Endothelial cell of umbilical vein (primary cell): ENCODE measurements around the gene KRTAP3-3. TPM values are rescaled to one million over a fixed set of nuclear protein-coding genes. Genes with fewer than 3 reads are reported as not detected.

ENCODE experiments used
- BruUV-seq: library from RNA; stranded (reverse); fragments of 400-500 nt; replicated peaks from 2 replicates; lab custom pipeline; 2021; lab: Mats Ljungman, UMichigan
- CTCF ChIA-PET: fragments of 300-600, 350-600 bp; sonication (Branson Sonifier 250); formaldehyde crosslinking; loops from one replicate; lab custom pipeline; 2021; ENCODE audit warnings: antibody characterized with exemption, inconsistent platforms; lab: Charles Lee
- POLR2A ChIA-PET: fragments of 300-600, 350-600 bp; sonication (Branson Sonifier 250); formaldehyde crosslinking; loops from one replicate; lab custom pipeline; 2021; ENCODE audit warnings: antibody characterized with exemption, inconsistent platforms; lab: Charles Lee
- DNase-seq: peaks from one replicate; pipeline ENCODE4 v3.0.0-alpha.2; 2011; ENCODE audit warnings: low read depth, low spot score
- FAIRE-seq: peaks from 2 replicates; lab custom pipeline; 2011; peaks lifted over from hg19 to GRCh38; lab: Jason Lieb, UNC
- H2AFZ ChIP-seq: 2 replicates; pipeline ENCODE4 v1.6.0; 2012; ENCODE audit warnings: low read depth, low read length, control low read depth, inconsistent platforms
- H3K27ac ChIP-seq: 2 replicates; pipeline ENCODE4 v1.5.1; 2011; ENCODE audit warnings: low read depth, mild to moderate bottlenecking, control low read depth, low read length, moderate library complexity; ENCODE audit not compliant: insufficient read depth
- H3K27me3 ChIP-seq, 2 experiments: 2 replicates each; pipeline versions ENCODE4 v1.6.0 to v1.6.1; 2011; ENCODE audit warnings: low read length in 2 of 2, mixed read lengths in 1 of 2; ENCODE audit not compliant: control insufficient read depth in 2 of 2, insufficient read depth in 2 of 2
- H3K36me3 ChIP-seq, 2 experiments: 2 replicates in 1 of 2; 3 replicates in 1 of 2; pipeline ENCODE4 v1.5.1; 2011; ENCODE audit warnings: low read length in 2 of 2, mild to moderate bottlenecking in 1 of 2, moderate library complexity in 1 of 2; ENCODE audit not compliant: control insufficient read depth in 2 of 2, insufficient read depth in 2 of 2; ENCODE audit errors: extremely low read depth in 1 of 2
- H3K4me1 ChIP-seq: 3 replicates; pipeline ENCODE4 v1.5.1; 2011; ENCODE audit warnings: mild to moderate bottlenecking, low read length; ENCODE audit not compliant: control insufficient read depth, insufficient read depth; ENCODE audit errors: extremely low read depth
- H3K4me2 ChIP-seq: 2 replicates; pipeline ENCODE4 v1.6.1; 2011; ENCODE audit warnings: low read length, control low read depth, mixed read lengths; ENCODE audit not compliant: insufficient read depth
- H3K4me3 ChIP-seq, 3 experiments: fragments of 200-600 bp in 1 of 3; sonication (generic), shearing (Covaris generic) in 1 of 3; replicated peaks in 1 of 3; 2 replicates each; pipeline ENCODE4 v1.5.1; 2011 to 2016; ENCODE audit warnings: control low read depth in 3 of 3, low read length in 3 of 3, mild to moderate bottlenecking in 2 of 3, inconsistent platforms in 1 of 3, low read depth in 1 of 3, moderate library complexity in 1 of 3; ENCODE audit not compliant: insufficient read depth in 1 of 3
- H3K79me2 ChIP-seq: 2 replicates; pipeline ENCODE4 v1.6.0; 2012; ENCODE audit warnings: low read length, inconsistent platforms; ENCODE audit not compliant: control insufficient read depth, insufficient read depth
- H3K9ac ChIP-seq: replicated peaks from 2 replicates; pipeline ENCODE3; 2011; ENCODE audit warnings: low read length, control low read depth; ENCODE audit not compliant: insufficient read depth; ENCODE audit errors: extremely low read depth
- H3K9me1 ChIP-seq: replicated peaks from 3 replicates; pipeline ENCODE4 v1.6.0; 2011; ENCODE audit warnings: mild to moderate bottlenecking, low read length; ENCODE audit not compliant: control insufficient read depth, insufficient read depth; ENCODE audit errors: extremely low read depth
- H3K9me3 ChIP-seq: replicated peaks from 2 replicates; pipeline ENCODE4 v1.5.1; 2012; ENCODE audit warnings: low read length, inconsistent platforms; ENCODE audit not compliant: control insufficient read depth, insufficient read depth
- H4K20me1 ChIP-seq: replicated peaks from 2 replicates; pipeline ENCODE3; 2011; ENCODE audit warnings: mild to moderate bottlenecking, low read length; ENCODE audit not compliant: control insufficient read depth, insufficient read depth; ENCODE audit errors: extremely low read depth
- CTCF ChIP-seq, 2 donors: IDR thresholded peaks; 1 replicate in 1 of 2; 2 replicates in 1 of 2; pipeline ENCODE4 v1.5.1; 2011; ENCODE audit warnings: low read length in 2 of 2, mild to moderate bottlenecking in 2 of 2, moderate library complexity in 2 of 2, control low read depth in 1 of 2, inconsistent platforms in 1 of 2, low read depth in 1 of 2; ENCODE audit not compliant: insufficient read depth in 1 of 2; ENCODE audit errors: extremely low read depth in 1 of 2
- EZH2 ChIP-seq: IDR thresholded peaks from 2 replicates; pipeline ENCODE4 v1.6.1; 2012; ENCODE audit warnings: borderline replicate concordance, low read depth, mild to moderate bottlenecking, moderate library complexity, low read length, inconsistent platforms; ENCODE audit not compliant: severe bottlenecking
- FOS ChIP-seq: IDR thresholded peaks from 2 replicates; pipeline ENCODE4 v1.6.1; 2011; ENCODE audit warnings: mild to moderate bottlenecking, low read length, moderate library complexity, borderline replicate concordance; ENCODE audit not compliant: insufficient read depth
- GATA2 ChIP-seq: IDR thresholded peaks from 2 replicates; pipeline ENCODE4 v1.7.0; 2011; ENCODE audit warnings: low read depth, mild to moderate bottlenecking, moderate library complexity, mixed read lengths, low read length; ENCODE audit not compliant: insufficient read length, insufficient read depth
- JUN ChIP-seq: IDR thresholded peaks from 2 replicates; pipeline ENCODE4 v1.6.1; 2011; ENCODE audit warnings: borderline replicate concordance, low read depth; ENCODE audit not compliant: insufficient read length, insufficient read depth
- MAX ChIP-seq: IDR thresholded peaks from 2 replicates; pipeline ENCODE4 v1.6.1; 2011; ENCODE audit not compliant: insufficient read depth, insufficient read length
- MYC ChIP-seq: IDR thresholded peaks from one replicate; pipeline ENCODE4 v1.6.1; 2011; ENCODE audit warnings: mild to moderate bottlenecking, low read depth, low read length
- POLR2A ChIP-seq: IDR thresholded peaks from 2 replicates; pipeline ENCODE4 v1.6.1; 2012; ENCODE audit warnings: low read depth, mild to moderate bottlenecking, control low read depth, low read length
- POLR2AphosphoS5 ChIP-seq: IDR thresholded peaks from 2 replicates; pipeline ENCODE4 v1.6.1; 2012; ENCODE audit warnings: low read depth, mild to moderate bottlenecking, control low read depth, low read length, moderate library complexity; ENCODE audit not compliant: insufficient read depth
- dilution Hi-C: fragments of 300-500 bp; cut with MboI; formaldehyde crosslinking; loops from one replicate; pipeline ENCODE4 v1.15.0; 2019; ENCODE audit warnings: low sequenced_read_pairs; ENCODE audit not compliant: extremely low pct_ligation_motif_present
- intact Hi-C: fragments of 100-400 bp; cut with micrococcal nuclease; formaldehyde crosslinking; loops from one replicate; pipeline ENCODE4 v1.10.0; 2022
- polyA plus RNA-seq, 4 experiments: library from polyadenylated mRNA; depleted of rRNA in 3 of 4; stranded (reverse) in 3 of 4; unstranded in 1 of 4; fragments of >200 nt; gene quantifications; 2 replicates each; pipeline versions ENCODE4 v1.2.1 to v1.2.3, GENCODE V29; 2011 to 2012; ENCODE audit warnings: missing spikeins in 1 of 4
- total RNA-seq: library from RNA; stranded (reverse); gene quantifications from 2 replicates; pipeline ENCODE4 v1.2.3, GENCODE V29; 2021

KRTAP3-3 gene
- total and polyA plus RNA-seq, 2 donors (not counting 3 experiments of a cell fraction or from before 2014, with no cell fraction given) = not detected

- dilution Hi-C loops (no loop called here), intact Hi-C loops (no loop called here)
- TF ChIP-seq MYC (no peak), JUN (no peak), FOS (no peak), EZH2 (no peak), POLR2AphosphoS5 (no peak), GATA2 (no peak), MAX (no peak), POLR2A (no peak), CTCF (IDR thresholded peaks at IDR 0.05; ENCODE audit: extremely low read depth in 1 of 2, insufficient read depth in 1 of 2, low read depth in 1 of 2, low read length in 2 of 2) (no peak)
- no peak overlapping the region for H3K4me3 ChIP-seq
- H3K9me3 ChIP-seq = no peaks in the 10 kb centered on the region
- H3K27me3 ChIP-seq = peaks cover 0 to 4% of the 10 kb centered on the region in 2 experiments
- no peak for FAIRE-seq
- H3K36me3 ChIP-seq = no peaks in the 10 kb centered on the region
- no peak overlapping the region for H3K4me2 ChIP-seq
- CTCF ChIA-PET = interaction anchor here (0.7 kb wide), 1 partner anchor 622 kb away, joined by 4 read pairs; no protein-coding TSS in a partner anchor
- H2AFZ ChIP-seq = no peak overlapping the region
- DNase-seq = no peak
- POLR2A ChIA-PET = no interaction called here
- H3K79me2 ChIP-seq = no peaks in the 10 kb centered on the region
- BruUV-seq = no TSS peak
- no peaks in the 10 kb centered on the region for H3K4me1 ChIP-seq
- H3K9me1 ChIP-seq = no peaks in the 10 kb centered on the region
- no peak overlapping the region for H3K27ac ChIP-seq
- no peaks in the 10 kb centered on the region for H4K20me1 ChIP-seq
- no peak overlapping the region for H3K9ac ChIP-seq
Observed at GRCh38 chr17:40978575-40979151, 15.3 kb downstream of the KRTAP3-3 start.
